ENCODE measurements around the gene IL22RA2. TPM values are rescaled to one million over a fixed set of nuclear protein-coding genes. Genes with fewer than 3 reads are reported as not detected.
A peak's percentile ranks its signal among the peaks of the same experiment; 100 is the strongest.

Gene IL22RA2
- total RNA-seq, 1 experiment from 2014 or later, result not detected

DNA sequence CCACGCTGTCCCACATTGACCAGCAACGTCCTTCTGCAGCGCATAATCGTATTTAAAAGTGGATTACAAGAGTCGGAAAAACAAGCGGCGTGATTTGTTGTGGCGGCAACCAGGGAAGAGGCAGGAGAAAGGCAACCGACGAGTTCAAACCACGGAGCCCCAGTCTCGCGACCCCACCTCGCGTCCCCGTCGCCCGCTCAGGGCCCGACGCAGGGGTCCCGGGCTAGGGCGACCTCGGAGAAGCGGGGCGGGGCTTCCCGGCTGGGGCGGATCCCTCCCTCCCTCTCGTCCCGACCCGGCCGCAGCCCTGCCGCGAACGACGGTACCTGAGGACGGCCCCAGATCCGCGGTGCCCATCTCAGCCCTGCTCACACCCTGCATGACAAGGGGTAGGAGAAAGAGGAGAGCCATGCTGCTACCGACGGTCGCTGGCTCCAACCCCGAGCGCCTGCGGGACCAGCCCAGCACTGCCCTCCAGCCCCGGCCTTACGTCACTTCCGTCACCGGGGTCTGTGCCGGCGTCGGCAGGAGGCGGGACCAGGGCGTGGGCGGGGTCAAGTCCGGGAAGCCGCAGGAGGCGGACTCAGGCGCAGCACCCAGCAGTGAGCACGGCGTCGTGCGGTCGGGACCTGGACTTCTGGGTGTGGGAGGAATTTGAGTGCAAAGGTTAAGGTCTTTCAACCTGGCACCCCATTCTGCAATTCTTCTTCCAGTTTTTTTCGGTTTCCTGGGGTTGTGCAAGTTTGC is 45.6 kb upstream of the IL22RA2 start, which contains the start of gene IFNGR1 (continued):
- TF ChIP-seq, protein P1, sequence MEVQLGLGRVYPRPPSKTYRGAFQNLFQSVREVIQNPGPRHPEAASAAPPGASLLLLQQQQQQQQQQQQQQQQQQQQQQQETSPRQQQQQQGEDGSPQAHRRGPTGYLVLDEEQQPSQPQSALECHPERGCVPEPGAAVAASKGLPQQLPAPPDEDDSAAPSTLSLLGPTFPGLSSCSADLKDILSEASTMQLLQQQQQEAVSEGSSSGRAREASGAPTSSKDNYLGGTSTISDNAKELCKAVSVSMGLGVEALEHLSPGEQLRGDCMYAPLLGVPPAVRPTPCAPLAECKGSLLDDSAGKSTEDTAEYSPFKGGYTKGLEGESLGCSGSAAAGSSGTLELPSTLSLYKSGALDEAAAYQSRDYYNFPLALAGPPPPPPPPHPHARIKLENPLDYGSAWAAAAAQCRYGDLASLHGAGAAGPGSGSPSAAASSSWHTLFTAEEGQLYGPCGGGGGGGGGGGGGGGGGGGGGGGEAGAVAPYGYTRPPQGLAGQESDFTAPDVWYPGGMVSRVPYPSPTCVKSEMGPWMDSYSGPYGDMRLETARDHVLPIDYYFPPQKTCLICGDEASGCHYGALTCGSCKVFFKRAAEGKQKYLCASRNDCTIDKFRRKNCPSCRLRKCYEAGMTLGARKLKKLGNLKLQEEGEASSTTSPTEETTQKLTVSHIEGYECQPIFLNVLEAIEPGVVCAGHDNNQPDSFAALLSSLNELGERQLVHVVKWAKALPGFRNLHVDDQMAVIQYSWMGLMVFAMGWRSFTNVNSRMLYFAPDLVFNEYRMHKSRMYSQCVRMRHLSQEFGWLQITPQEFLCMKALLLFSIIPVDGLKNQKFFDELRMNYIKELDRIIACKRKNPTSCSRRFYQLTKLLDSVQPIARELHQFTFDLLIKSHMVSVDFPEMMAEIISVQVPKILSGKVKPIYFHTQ (CRISPR knock-in tag; IDR thresholded peaks at IDR 0.05), result no peak
- TF ChIP-seq, protein P2, sequence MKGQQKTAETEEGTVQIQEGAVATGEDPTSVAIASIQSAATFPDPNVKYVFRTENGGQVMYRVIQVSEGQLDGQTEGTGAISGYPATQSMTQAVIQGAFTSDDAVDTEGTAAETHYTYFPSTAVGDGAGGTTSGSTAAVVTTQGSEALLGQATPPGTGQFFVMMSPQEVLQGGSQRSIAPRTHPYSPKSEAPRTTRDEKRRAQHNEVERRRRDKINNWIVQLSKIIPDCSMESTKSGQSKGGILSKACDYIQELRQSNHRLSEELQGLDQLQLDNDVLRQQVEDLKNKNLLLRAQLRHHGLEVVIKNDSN (CRISPR knock-in tag; IDR thresholded peaks at IDR 0.05), result no peak
- no peak for TF ChIP-seq NFATC4 (CRISPR knock-in tag; IDR thresholded peaks at IDR 0.05)
- TF ChIP-seq, protein P3, sequence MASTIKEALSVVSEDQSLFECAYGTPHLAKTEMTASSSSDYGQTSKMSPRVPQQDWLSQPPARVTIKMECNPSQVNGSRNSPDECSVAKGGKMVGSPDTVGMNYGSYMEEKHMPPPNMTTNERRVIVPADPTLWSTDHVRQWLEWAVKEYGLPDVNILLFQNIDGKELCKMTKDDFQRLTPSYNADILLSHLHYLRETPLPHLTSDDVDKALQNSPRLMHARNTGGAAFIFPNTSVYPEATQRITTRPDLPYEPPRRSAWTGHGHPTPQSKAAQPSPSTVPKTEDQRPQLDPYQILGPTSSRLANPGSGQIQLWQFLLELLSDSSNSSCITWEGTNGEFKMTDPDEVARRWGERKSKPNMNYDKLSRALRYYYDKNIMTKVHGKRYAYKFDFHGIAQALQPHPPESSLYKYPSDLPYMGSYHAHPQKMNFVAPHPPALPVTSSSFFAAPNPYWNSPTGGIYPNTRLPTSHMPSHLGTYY (CRISPR knock-in tag; IDR thresholded peaks at IDR 0.05), result no peak
- TF ChIP-seq JAZF1 (CRISPR knock-in tag; IDR thresholded peaks at IDR 0.05), result no peak
- TF ChIP-seq, protein P4, sequence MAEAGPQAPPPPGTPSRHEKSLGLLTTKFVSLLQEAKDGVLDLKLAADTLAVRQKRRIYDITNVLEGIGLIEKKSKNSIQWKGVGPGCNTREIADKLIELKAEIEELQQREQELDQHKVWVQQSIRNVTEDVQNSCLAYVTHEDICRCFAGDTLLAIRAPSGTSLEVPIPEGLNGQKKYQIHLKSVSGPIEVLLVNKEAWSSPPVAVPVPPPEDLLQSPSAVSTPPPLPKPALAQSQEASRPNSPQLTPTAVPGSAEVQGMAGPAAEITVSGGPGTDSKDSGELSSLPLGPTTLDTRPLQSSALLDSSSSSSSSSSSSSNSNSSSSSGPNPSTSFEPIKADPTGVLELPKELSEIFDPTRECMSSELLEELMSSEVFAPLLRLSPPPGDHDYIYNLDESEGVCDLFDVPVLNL (CRISPR knock-in tag; IDR thresholded peaks at IDR 0.05; ENCODE audit: borderline replicate concordance, low read depth), result no peak
- no peak for TF ChIP-seq TEAD4 (CRISPR knock-in tag; IDR thresholded peaks at IDR 0.05)
- TF ChIP-seq, protein P5, sequence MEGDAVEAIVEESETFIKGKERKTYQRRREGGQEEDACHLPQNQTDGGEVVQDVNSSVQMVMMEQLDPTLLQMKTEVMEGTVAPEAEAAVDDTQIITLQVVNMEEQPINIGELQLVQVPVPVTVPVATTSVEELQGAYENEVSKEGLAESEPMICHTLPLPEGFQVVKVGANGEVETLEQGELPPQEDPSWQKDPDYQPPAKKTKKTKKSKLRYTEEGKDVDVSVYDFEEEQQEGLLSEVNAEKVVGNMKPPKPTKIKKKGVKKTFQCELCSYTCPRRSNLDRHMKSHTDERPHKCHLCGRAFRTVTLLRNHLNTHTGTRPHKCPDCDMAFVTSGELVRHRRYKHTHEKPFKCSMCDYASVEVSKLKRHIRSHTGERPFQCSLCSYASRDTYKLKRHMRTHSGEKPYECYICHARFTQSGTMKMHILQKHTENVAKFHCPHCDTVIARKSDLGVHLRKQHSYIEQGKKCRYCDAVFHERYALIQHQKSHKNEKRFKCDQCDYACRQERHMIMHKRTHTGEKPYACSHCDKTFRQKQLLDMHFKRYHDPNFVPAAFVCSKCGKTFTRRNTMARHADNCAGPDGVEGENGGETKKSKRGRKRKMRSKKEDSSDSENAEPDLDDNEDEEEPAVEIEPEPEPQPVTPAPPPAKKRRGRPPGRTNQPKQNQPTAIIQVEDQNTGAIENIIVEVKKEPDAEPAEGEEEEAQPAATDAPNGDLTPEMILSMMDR (IDR thresholded peaks at IDR 0.05), result no peak
- TF ChIP-seq, protein P6, sequence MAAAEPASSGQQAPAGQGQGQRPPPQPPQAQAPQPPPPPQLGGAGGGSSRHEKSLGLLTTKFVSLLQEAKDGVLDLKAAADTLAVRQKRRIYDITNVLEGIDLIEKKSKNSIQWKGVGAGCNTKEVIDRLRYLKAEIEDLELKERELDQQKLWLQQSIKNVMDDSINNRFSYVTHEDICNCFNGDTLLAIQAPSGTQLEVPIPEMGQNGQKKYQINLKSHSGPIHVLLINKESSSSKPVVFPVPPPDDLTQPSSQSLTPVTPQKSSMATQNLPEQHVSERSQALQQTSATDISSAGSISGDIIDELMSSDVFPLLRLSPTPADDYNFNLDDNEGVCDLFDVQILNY (CRISPR knock-in tag; IDR thresholded peaks at IDR 0.05), result 0 out of 2 replicates have a peak, but pooled peaks have one; percentile 82
- TF ChIP-seq, protein P7, sequence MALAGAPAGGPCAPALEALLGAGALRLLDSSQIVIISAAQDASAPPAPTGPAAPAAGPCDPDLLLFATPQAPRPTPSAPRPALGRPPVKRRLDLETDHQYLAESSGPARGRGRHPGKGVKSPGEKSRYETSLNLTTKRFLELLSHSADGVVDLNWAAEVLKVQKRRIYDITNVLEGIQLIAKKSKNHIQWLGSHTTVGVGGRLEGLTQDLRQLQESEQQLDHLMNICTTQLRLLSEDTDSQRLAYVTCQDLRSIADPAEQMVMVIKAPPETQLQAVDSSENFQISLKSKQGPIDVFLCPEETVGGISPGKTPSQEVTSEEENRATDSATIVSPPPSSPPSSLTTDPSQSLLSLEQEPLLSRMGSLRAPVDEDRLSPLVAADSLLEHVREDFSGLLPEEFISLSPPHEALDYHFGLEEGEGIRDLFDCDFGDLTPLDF (CRISPR knock-in tag; IDR thresholded peaks at IDR 0.05), result no peak
- TF ChIP-seq, protein P8, sequence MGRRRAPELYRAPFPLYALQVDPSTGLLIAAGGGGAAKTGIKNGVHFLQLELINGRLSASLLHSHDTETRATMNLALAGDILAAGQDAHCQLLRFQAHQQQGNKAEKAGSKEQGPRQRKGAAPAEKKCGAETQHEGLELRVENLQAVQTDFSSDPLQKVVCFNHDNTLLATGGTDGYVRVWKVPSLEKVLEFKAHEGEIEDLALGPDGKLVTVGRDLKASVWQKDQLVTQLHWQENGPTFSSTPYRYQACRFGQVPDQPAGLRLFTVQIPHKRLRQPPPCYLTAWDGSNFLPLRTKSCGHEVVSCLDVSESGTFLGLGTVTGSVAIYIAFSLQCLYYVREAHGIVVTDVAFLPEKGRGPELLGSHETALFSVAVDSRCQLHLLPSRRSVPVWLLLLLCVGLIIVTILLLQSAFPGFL (CRISPR knock-in tag; IDR thresholded peaks at IDR 0.05; ENCODE audit: borderline replicate concordance), result no peak; the same call in 1 of the 2 replicates
- TF ChIP-seq ZNF317 (CRISPR knock-in tag; IDR thresholded peaks at IDR 0.05; ENCODE audit: borderline replicate concordance, low read depth), result no peak
- TF ChIP-seq, protein P9, sequence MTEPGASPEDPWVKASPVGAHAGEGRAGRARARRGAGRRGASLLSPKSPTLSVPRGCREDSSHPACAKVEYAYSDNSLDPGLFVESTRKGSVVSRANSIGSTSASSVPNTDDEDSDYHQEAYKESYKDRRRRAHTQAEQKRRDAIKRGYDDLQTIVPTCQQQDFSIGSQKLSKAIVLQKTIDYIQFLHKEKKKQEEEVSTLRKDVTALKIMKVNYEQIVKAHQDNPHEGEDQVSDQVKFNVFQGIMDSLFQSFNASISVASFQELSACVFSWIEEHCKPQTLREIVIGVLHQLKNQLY (CRISPR knock-in tag; IDR thresholded peaks at IDR 0.05), result no peak
- TF ChIP-seq ELF4 (CRISPR knock-in tag; IDR thresholded peaks at IDR 0.05; ENCODE audit: low read depth), result no peak
- TF ChIP-seq, protein P10, sequence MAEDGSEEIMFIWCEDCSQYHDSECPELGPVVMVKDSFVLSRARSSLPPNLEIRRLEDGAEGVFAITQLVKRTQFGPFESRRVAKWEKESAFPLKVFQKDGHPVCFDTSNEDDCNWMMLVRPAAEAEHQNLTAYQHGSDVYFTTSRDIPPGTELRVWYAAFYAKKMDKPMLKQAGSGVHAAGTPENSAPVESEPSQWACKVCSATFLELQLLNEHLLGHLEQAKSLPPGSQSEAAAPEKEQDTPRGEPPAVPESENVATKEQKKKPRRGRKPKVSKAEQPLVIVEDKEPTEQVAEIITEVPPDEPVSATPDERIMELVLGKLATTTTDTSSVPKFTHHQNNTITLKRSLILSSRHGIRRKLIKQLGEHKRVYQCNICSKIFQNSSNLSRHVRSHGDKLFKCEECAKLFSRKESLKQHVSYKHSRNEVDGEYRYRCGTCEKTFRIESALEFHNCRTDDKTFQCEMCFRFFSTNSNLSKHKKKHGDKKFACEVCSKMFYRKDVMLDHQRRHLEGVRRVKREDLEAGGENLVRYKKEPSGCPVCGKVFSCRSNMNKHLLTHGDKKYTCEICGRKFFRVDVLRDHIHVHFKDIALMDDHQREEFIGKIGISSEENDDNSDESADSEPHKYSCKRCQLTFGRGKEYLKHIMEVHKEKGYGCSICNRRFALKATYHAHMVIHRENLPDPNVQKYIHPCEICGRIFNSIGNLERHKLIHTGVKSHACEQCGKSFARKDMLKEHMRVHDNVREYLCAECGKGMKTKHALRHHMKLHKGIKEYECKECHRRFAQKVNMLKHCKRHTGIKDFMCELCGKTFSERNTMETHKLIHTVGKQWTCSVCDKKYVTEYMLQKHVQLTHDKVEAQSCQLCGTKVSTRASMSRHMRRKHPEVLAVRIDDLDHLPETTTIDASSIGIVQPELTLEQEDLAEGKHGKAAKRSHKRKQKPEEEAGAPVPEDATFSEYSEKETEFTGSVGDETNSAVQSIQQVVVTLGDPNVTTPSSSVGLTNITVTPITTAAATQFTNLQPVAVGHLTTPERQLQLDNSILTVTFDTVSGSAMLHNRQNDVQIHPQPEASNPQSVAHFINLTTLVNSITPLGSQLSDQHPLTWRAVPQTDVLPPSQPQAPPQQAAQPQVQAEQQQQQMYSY (CRISPR knock-in tag; IDR thresholded peaks at IDR 0.05), result peak; percentile 55
- TF ChIP-seq TP53 (CRISPR knock-in tag; IDR thresholded peaks at IDR 0.05), result no peak
- TF ChIP-seq NFYB (CRISPR knock-in tag; conservative IDR thresholded peaks at IDR 0.05; ENCODE audit: low read depth), result no peak; the same call in 1 of the 2 replicates
- TF ChIP-seq, protein P11, sequence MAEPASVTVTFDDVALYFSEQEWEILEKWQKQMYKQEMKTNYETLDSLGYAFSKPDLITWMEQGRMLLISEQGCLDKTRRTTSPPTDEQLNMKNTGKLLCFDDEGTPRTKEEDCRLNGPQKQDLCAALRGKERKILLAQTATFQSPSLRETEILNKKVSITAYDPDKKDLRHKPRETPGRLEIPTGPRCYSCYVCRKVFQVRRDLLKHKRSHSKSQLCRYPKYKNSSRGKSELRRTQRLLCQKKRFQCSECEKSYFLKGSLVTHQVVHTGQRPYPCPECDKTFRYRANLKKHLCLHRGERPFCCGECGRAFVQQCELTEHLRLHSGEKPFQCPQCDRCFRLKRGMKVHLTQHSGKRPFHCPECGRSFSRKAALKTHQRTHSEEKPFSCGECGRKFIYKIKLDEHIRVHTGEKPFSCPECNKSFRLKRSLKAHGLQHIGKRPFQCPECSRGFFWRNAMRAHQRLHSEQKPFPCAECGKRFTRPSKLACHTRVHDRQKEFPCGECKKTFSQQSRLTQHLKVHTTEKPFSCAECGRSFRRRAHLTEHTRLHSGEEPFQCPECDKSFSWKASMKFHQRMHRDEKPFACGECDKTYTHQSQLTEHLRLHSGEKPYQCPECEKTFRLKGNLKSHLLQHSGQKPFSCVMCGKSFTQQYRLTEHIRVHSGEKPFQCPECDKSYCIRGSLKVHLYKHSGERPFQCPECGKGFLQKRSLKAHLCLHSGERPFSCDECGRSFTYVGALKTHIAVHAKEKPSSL (CRISPR knock-in tag; conservative IDR thresholded peaks at IDR 0.05), result no peak

Data from WTC11 (cell line).